EL (cell line): ENCODE results near the gene ENTPD3.

ENCODE experiments used
- DNase-seq: peaks from one replicate; pipeline ENCODE4 v3.0.0-alpha.2; 2016

The ENTPD3 gene

DNA sequence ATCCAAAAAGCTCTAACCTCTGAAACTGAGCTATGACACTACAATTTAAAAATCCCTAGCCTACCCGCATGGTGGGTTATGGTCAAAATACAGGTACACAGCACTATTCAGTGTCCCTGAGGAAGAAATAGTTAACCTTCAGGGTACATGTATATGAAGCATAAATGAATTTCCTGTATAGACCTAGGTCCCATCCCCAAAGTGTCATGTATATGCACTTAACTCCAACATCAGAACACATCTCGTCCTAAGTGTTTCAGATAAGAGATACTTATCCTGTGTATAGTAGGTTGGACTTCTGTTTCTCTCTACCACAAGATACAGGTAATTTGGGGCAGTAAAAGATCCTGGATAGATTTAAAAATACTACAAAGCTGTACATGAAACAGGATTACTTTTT, 76.6 kb downstream of the ENTPD3 start:
- no peak for DNase-seq

DNA sequence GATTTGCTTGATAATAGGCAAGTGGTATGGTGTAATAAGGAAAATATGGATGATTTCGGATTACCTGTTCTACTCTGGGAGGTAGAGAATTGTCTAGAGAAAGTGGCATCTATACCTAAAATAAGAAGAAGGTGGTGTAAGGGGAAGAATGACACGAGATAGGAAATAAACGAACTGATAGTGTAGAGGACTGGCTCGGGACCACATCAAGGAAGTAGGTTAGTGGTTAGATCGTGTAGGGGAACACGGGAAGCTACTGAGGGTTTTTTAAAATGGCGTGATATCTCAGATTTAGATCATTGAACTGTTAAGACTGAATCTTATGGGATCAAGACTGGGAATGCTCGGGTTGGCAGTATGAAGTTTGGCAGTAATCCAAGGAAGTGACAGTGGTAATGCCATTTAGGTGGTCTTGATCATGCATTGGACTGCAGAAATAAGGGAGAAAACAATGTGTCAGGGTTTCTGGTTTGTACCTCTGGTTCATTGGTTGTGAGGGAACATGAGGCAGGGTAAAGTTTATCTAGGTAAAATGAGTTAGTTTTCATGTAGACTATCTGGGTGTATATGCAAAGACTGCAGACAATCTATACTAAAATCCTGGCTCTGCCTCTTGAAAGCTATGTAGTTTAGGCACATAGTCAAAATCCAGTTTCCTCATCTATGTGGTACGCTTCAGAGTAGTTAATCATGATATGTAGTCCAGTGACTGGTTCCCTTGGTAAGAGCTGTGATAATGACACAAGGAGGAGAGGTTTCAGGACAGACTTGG, 77.5 kb downstream of the ENTPD3 start:
- no peak for DNase-seq

- DNase-seq: no peak
Measured at GRCh38 chr3:40465111-40465407, 78.1 kb downstream of the ENTPD3 start.

- DNase-seq: no peak
Measured at GRCh38 chr3:40465456-40465855, 78.5 kb downstream of the ENTPD3 start.

GRCh38 chr3:40468018-40468417, 81.0 kb downstream of the ENTPD3 start:
- no peak for DNase-seq

- no peak for DNase-seq
Measured at GRCh38 chr3:40470701-40471100, 83.7 kb downstream of the ENTPD3 start.

DNA sequence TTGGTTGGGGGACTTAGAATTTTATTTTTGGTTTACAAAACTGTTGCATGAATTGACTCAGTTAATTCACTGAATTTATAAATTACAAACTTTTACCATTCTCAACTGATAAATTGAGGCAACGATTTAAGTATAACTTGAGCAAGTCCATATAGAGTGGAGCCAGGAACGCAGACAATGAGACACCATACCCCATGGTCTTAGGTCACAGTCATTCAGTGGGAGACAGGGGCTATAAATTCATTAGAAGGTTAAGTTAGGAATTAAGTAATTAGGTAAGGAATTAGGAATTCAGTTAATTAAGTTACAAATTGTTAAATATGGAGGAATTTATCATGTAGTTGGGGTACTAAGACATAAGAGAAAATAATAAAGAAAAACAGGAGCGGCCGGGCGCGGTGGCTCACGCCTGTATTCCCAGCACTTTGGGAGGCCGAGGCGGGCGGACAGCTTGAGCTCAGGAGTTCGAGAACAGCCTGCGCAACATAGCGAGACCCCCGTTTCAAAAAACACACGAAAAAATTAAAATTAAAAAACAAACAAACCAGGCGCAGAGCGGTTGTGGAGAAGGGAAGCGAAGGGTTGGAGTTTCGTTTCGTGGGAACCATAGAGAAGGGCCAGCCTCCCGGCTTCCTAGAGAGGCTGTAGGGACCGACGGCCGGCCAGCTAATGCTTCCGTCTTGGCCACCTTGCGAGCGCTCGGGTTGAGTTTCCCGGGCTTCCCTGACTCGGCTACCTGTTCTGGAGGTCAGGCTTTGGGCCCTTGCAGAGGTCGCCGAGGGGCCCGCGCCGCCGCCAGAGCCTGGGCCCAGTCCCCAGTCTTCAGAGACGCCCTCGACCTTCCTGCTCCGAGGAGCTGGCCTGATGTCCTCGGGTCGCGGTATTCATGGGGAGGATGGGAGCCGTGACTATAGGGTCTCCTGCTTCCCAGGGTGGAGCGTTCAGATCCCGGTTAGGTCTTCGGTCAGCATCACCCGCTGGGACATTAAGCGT, 89.8 kb downstream of the ENTPD3 start, which contains the start of gene ZNF619:
ZNF619 (plus strand) TSS at position 645 of the 993 bp plus-strand sequence. CDS start 858 bp downstream, outside the sequence.
- peak; percentile 72 for DNase-seq

DNA sequence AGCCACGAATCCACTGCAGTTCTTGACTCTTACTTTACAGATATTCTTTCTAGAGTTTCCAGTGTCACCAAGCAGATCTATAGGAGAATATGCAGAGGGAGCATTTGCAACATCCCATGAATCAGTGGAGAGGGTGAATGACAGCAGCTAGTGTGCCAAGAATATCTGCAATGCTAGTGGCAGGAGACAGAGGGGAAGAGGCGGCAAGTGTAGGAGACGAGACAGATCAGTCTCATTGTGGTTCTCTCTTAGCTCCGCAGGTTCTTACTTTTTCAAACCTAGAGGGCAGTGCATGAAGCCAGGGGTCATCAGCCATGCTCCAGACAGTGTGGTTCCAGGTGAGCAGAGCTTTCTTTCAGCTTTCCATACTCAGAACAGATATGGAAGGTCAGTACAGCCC, 90.7 kb downstream of the ENTPD3 start:
- no peak for DNase-seq
